Liver (tissue), 9 donors: Measurements from ENCODE around the gene LHFPL6. TPM values are rescaled to one million over a fixed set of nuclear protein-coding genes. Genes with fewer than 3 reads are reported as not detected.

Experiments
- DNase-seq: peaks from one replicate; pipeline ENCODE4 v3.0.0-alpha.2; 2017; ENCODE audit warnings: low spot score
- H3K27ac ChIP-seq, 2 donors: one replicate each; pipeline ENCODE4 v1.7.0; 2013; ENCODE audit warnings: inconsistent platforms in 2 of 2, low read length in 2 of 2, control low read depth in 1 of 2, low read depth in 1 of 2, mild to moderate bottlenecking in 1 of 2
- H3K27me3 ChIP-seq, 4 donors: one replicate each; pipeline versions ENCODE4 v1.6.1 to v1.7.0; 2013; ENCODE audit warnings: low read length in 3 of 4, inconsistent platforms in 1 of 4, mild to moderate bottlenecking in 1 of 4, moderate library complexity in 1 of 4; ENCODE audit not compliant: control insufficient read depth in 4 of 4, insufficient read depth in 4 of 4
- H3K36me3 ChIP-seq, 4 donors: one replicate each; pipeline versions ENCODE4 v1.6.1 to v1.7.0; 2013; ENCODE audit warnings: low read length in 3 of 4, mild to moderate bottlenecking in 3 of 4, low read depth in 1 of 4, moderate library complexity in 1 of 4; ENCODE audit not compliant: control insufficient read depth in 4 of 4, insufficient read depth in 3 of 4
- H3K4me1 ChIP-seq, 4 donors: one replicate each; pipeline versions ENCODE4 v1.6.1 to v1.7.0; 2013; ENCODE audit warnings: low read length in 3 of 4, mild to moderate bottlenecking in 3 of 4, moderate library complexity in 1 of 4; ENCODE audit not compliant: control insufficient read depth in 4 of 4, insufficient read depth in 4 of 4
- H3K4me3 ChIP-seq, 3 donors: one replicate each; pipeline versions ENCODE4 v1.6.1 to v1.7.0; 2013; ENCODE audit warnings: low read length in 3 of 3, control low read depth in 1 of 3, low read depth in 1 of 3, mild to moderate bottlenecking in 1 of 3
- H3K9ac ChIP-seq, 2 donors: one replicate each; pipeline ENCODE4 v1.7.0; 2013; ENCODE audit warnings: low read length in 2 of 2, mild to moderate bottlenecking in 2 of 2, moderate library complexity in 2 of 2, control low read depth in 1 of 2, low read depth in 1 of 2
- H3K9me3 ChIP-seq, 4 donors: one replicate each; pipeline versions ENCODE4 v1.6.1 to v1.7.0; 2013; ENCODE audit warnings: low read length in 3 of 4; ENCODE audit not compliant: control insufficient read depth in 4 of 4
- CTCF ChIP-seq: fragments of 150-350 bp; IDR thresholded peaks from 2 replicates; pipeline ENCODE4 v1.5.1; 2017; ENCODE audit warnings: improper control_type of control experiment, low read depth, low read length; ENCODE audit not compliant: missing input control
- EGR1 ChIP-seq, 2 donors: IDR thresholded peaks; 2 replicates each; pipeline ENCODE4 v1.6.1; 2016 to 2018; ENCODE audit warnings: antibody characterized with exemption in 2 of 2, low read depth in 2 of 2
- FOXA1 ChIP-seq: IDR thresholded peaks from 2 replicates; pipeline ENCODE4 v1.6.1; 2016; ENCODE audit warnings: antibody characterized with exemption
- FOXA2 ChIP-seq: IDR thresholded peaks from 2 replicates; pipeline ENCODE4 v1.6.1; 2016; ENCODE audit warnings: antibody characterized with exemption
- GABPA ChIP-seq, 2 donors: IDR thresholded peaks in 1 of 2; conservative IDR thresholded peaks in 1 of 2; 2 replicates each; pipeline ENCODE4 v1.6.1; 2016; ENCODE audit warnings: antibody characterized with exemption in 2 of 2, mild to moderate bottlenecking in 1 of 2, moderate library complexity in 1 of 2
- HNF4A ChIP-seq, 2 donors: conservative IDR thresholded peaks; 2 replicates each; pipeline ENCODE4 v1.6.1; 2016; ENCODE audit warnings: antibody characterized with exemption in 2 of 2, mild to moderate bottlenecking in 2 of 2
- HNF4G ChIP-seq: IDR thresholded peaks from 2 replicates; pipeline ENCODE4 v1.6.1; 2016; ENCODE audit warnings: antibody characterized with exemption
- JUND ChIP-seq, 2 donors: IDR thresholded peaks; 2 replicates each; pipeline ENCODE4 v1.6.1; 2016; ENCODE audit warnings: antibody characterized with exemption in 2 of 2
- NR2F2 ChIP-seq: IDR thresholded peaks from 2 replicates; pipeline ENCODE4 v1.6.1; 2016; ENCODE audit warnings: antibody characterized with exemption
- RAD21 ChIP-seq, 2 donors: IDR thresholded peaks; 2 replicates each; pipeline ENCODE4 v1.6.1; 2016; ENCODE audit warnings: antibody characterized with exemption in 2 of 2, mild to moderate bottlenecking in 2 of 2
- REST ChIP-seq: IDR thresholded peaks from 2 replicates; pipeline ENCODE4 v1.6.1; 2016; ENCODE audit warnings: antibody characterized with exemption, mild to moderate bottlenecking
- RXRA ChIP-seq, 2 donors: IDR thresholded peaks; 2 replicates each; pipeline ENCODE4 v1.6.1; 2017 to 2018; ENCODE audit warnings: antibody characterized with exemption in 2 of 2, mild to moderate bottlenecking in 1 of 2
- SP1 ChIP-seq: IDR thresholded peaks from 2 replicates; pipeline ENCODE4 v1.6.1; 2018; ENCODE audit warnings: antibody characterized with exemption, mild to moderate bottlenecking
- YY1 ChIP-seq: IDR thresholded peaks from 2 replicates; pipeline ENCODE4 v1.6.1; 2016; ENCODE audit warnings: antibody characterized with exemption, mild to moderate bottlenecking
- WGBS: extraction: QIAGEN DNeasy Blood & Tissue Kit; methylation state at CpG from one replicate; pipeline ENCODE4 v1.1.7; 2013; 5-methylcytosine and 5-hydroxymethylcytosine counted together
- polyA plus RNA-seq, 2 donors: library from polyadenylated mRNA; stranded (reverse) in 1 of 2; unstranded in 1 of 2; fragments of 200-250 nt in 1 of 2; fragments of >200 nt in 1 of 2; fragmentation: Nextera tagmentation in 1 of 2; extraction: Ambion mirVana in 1 of 2; gene quantifications; one replicate each; pipeline versions ENCODE4 v1.2.1 to v1.2.3, GENCODE V29; 2013 to 2015
- total RNA-seq, 2 donors: library from RNA; depleted of rRNA; stranded (reverse); fragments of >200 nt; gene quantifications; one replicate each; pipeline ENCODE4 v1.2.3, GENCODE V29; 2014
- TF ChIP-seq, protein P1 (sequence below): IDR thresholded peaks from 2 replicates; pipeline ENCODE4 v1.6.1; 2016; ENCODE audit warnings: antibody characterized with exemption
- TF ChIP-seq, protein P2 (sequence below): IDR thresholded peaks from 2 replicates; pipeline ENCODE4 v1.6.1; 2016; ENCODE audit warnings: antibody characterized with exemption
- TF ChIP-seq, protein P3 (sequence below): IDR thresholded peaks from 2 replicates; pipeline ENCODE4 v1.6.1; 2016; ENCODE audit warnings: antibody characterized with exemption
- donor health status: healthy.
- donor health status: healthy.
- donor health status: healthy.
- donor health status: healthy.
- donor health status: healthy.

Gene LHFPL6
- total and polyA plus RNA-seq, 4 donors, result 2.6 to 8.3 (median 5.5) TPM

DNA sequence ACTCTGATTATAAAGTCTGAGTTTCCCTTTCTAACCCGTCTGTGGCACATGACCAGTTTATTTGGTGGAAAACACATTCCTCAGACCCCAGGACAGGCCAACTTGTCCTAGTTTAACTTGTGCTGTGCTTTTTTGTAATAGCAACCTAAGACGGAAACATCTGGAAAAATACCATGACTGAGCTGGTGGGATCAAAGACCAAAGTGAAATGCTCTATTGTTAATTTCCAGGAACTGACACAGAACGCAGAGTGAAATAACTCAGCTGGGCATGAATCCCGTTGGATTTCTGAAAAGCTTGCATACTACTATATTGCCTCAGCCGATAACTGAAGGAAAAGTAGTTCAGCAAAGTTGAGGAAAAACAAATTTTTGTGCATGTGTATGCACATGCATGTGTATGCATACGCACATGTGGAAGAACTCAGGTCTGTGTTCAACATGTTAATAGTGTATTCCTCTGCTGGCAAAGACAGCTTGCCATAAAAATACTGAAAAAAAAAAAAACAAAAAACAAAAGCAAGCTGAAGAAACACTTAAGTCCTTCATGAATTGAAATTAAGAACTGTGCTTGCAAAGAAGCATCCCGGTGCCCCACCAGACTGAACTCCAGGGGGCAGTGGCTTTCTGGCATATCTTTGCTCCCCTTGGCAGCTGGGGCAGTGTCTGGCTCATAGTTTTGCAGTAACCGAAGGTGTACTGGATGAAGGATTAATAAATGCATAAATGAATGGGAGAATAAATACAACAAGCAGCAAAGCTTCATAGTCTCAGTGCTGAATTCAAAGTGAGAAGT is 187.8 kb downstream of the LHFPL6 start:
- WGBS, result 54% methylated on average over 8 of the region's 8 CpGs
- Histone ChIP-seq H3K36me3 (no peaks in the 10 kb centered on the region), H3K27me3 (peaks cover 0 to 3% (median 1%) of the 10 kb centered on the region in 4 donors), H3K9ac (no peak overlapping the region), H3K4me1 (no peaks in the 10 kb centered on the region), H3K9me3 (no peaks in the 10 kb centered on the region), H3K27ac (no peak overlapping the region), H3K4me3 (no peak overlapping the region)
- DNase-seq, result no peak
- TF ChIP-seq SP1, result peak; percentile 28
- TF ChIP-seq RXRA (IDR thresholded peaks at IDR 0.05), result peak in 1 of 2 donors; percentile 18
- peak; percentile 81 for TF ChIP-seq NR2F2
- TF ChIP-seq, protein P1, sequence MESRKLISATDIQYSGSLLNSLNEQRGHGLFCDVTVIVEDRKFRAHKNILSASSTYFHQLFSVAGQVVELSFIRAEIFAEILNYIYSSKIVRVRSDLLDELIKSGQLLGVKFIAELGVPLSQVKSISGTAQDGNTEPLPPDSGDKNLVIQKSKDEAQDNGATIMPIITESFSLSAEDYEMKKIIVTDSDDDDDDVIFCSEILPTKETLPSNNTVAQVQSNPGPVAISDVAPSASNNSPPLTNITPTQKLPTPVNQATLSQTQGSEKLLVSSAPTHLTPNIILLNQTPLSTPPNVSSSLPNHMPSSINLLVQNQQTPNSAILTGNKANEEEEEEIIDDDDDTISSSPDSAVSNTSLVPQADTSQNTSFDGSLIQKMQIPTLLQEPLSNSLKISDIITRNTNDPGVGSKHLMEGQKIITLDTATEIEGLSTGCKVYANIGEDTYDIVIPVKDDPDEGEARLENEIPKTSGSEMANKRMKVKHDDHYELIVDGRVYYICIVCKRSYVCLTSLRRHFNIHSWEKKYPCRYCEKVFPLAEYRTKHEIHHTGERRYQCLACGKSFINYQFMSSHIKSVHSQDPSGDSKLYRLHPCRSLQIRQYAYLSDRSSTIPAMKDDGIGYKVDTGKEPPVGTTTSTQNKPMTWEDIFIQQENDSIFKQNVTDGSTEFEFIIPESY, result no peak
- peak; percentile 43 to 51 for TF ChIP-seq RAD21 (IDR thresholded peaks at IDR 0.05)
- peak; percentile 11 for TF ChIP-seq CTCF
- no peak for TF ChIP-seq REST
- TF ChIP-seq, protein P2, sequence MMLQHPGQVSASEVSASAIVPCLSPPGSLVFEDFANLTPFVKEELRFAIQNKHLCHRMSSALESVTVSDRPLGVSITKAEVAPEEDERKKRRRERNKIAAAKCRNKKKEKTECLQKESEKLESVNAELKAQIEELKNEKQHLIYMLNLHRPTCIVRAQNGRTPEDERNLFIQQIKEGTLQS, result no peak

DNA sequence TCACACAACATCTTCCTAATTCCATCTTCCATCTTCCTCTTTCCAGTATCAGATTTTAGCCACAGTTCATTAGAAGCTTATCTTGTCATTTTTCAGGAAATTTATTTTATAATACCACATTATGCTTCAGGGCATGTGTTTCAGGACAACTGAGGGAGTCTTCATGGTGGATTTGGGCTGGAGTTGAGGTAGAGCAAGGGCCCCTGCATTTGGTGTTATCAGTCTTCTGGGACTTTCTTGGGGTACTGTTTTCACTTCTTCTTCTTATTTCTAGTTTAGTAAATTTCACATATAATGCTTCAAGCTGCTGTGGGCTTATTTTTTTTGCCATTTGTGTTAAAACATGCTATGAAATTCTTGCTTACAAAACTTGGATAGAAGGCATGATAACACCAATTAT is 188.7 kb downstream of the LHFPL6 start:
- Histone ChIP-seq H3K9ac (no peak overlapping the region), H3K9me3 (no peaks in the 10 kb centered on the region), H3K4me3 (no peak overlapping the region), H3K27ac (no peak overlapping the region), H3K4me1 (no peaks in the 10 kb centered on the region), H3K36me3 (no peaks in the 10 kb centered on the region), H3K27me3 (peaks cover 0 to 2% (median 0%) of the 10 kb centered on the region in 4 donors)
- DNase-seq, result no peak
- TF ChIP-seq EGR1 (IDR thresholded peaks at IDR 0.05; ENCODE audit: low read depth in 2 of 2) (no peak), CTCF (no peak), FOXA1 (no peak), RXRA (IDR thresholded peaks at IDR 0.05) (no peak), YY1 (no peak), JUND (IDR thresholded peaks at IDR 0.05) (no peak), HNF4G (no peak), HNF4A (conservative IDR thresholded peaks at IDR 0.05) (no peak), GABPA (IDR thresholded peaks at IDR 0.05 in 1 of 2, conservative IDR thresholded peaks at IDR 0.05 in 1 of 2) (no peak), FOXA2 (no peak), RAD21 (IDR thresholded peaks at IDR 0.05) (no peak)
- TF ChIP-seq, protein P2, result no peak
- TF ChIP-seq, protein P3, sequence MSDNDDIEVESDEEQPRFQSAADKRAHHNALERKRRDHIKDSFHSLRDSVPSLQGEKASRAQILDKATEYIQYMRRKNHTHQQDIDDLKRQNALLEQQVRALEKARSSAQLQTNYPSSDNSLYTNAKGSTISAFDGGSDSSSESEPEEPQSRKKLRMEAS, result no peak
- TF ChIP-seq, protein P1, result no peak
